HL-60 (cell line): ENCODE measurements around the gene PPY.

ENCODE experiments used
- TF ChIP-seq, protein P1 (sequence below): IDR thresholded peaks from one replicate; pipeline ENCODE4 v1.5.1; 2011; ENCODE audit warnings: low read length, control low read depth, inconsistent platforms; ENCODE audit not compliant: insufficient read depth
- TF ChIP-seq, protein P2 (sequence below): IDR thresholded peaks from 2 replicates; pipeline ENCODE4 v1.6.1; 2012; ENCODE audit warnings: low read depth; ENCODE audit not compliant: insufficient replicate concordance

DNA sequence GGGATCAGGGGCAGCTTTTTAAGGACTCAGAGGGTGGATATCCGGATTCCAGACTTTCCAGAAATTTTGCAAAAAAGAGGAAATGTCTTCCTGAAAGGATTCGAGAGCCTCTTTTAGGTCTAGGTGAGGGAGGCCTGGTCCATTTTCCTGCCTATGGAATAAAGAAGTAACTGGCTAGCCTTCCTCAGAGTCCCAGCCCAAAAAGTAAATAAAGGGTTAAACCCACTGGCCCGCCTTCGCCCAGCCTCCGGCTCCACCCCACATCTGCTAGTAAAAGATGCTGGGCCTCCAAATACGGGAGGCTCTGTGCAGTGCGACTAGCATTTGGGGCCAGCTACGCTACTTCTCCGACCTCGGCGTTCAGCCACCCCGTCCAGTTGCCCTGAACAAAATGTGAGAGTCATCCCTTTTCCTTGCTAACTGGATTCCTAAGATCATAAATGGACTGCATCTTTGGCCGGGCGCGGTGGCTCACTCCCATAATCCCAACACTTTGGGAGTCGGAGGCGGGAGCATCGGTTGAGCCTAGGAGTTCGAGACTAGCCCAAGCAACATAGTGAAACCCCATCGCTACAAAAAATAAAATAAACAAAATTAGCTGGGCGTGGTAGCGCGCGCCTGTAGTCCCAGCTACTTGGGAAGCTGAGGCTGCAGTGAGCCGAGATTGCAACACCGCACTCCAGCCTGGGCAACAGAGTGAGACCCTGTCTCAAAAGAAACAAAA lies 34.1 kb downstream of the PPY start:
- TF ChIP-seq, protein P1, sequence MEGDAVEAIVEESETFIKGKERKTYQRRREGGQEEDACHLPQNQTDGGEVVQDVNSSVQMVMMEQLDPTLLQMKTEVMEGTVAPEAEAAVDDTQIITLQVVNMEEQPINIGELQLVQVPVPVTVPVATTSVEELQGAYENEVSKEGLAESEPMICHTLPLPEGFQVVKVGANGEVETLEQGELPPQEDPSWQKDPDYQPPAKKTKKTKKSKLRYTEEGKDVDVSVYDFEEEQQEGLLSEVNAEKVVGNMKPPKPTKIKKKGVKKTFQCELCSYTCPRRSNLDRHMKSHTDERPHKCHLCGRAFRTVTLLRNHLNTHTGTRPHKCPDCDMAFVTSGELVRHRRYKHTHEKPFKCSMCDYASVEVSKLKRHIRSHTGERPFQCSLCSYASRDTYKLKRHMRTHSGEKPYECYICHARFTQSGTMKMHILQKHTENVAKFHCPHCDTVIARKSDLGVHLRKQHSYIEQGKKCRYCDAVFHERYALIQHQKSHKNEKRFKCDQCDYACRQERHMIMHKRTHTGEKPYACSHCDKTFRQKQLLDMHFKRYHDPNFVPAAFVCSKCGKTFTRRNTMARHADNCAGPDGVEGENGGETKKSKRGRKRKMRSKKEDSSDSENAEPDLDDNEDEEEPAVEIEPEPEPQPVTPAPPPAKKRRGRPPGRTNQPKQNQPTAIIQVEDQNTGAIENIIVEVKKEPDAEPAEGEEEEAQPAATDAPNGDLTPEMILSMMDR, result no peak
- TF ChIP-seq, protein P2, sequence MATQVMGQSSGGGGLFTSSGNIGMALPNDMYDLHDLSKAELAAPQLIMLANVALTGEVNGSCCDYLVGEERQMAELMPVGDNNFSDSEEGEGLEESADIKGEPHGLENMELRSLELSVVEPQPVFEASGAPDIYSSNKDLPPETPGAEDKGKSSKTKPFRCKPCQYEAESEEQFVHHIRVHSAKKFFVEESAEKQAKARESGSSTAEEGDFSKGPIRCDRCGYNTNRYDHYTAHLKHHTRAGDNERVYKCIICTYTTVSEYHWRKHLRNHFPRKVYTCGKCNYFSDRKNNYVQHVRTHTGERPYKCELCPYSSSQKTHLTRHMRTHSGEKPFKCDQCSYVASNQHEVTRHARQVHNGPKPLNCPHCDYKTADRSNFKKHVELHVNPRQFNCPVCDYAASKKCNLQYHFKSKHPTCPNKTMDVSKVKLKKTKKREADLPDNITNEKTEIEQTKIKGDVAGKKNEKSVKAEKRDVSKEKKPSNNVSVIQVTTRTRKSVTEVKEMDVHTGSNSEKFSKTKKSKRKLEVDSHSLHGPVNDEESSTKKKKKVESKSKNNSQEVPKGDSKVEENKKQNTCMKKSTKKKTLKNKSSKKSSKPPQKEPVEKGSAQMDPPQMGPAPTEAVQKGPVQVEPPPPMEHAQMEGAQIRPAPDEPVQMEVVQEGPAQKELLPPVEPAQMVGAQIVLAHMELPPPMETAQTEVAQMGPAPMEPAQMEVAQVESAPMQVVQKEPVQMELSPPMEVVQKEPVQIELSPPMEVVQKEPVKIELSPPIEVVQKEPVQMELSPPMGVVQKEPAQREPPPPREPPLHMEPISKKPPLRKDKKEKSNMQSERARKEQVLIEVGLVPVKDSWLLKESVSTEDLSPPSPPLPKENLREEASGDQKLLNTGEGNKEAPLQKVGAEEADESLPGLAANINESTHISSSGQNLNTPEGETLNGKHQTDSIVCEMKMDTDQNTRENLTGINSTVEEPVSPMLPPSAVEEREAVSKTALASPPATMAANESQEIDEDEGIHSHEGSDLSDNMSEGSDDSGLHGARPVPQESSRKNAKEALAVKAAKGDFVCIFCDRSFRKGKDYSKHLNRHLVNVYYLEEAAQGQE, result no peak
